Karpas-422 (cell line): Measurements from ENCODE around the gene CORO2B. TPM values are rescaled to one million over a fixed set of nuclear protein-coding genes. Genes with fewer than 3 reads are reported as not detected.

Source experiments
- DNase-seq: peaks from one replicate; pipeline ENCODE4 v3.0.0-alpha.2; 2015
- H2AFZ ChIP-seq: fragments of 200-600 bp; sonication (generic); 2 replicates; pipeline ENCODE4 v1.6.1; 2014; ENCODE audit warnings: antibody characterized with exemption, low read length, mixed read lengths
- H3K27ac ChIP-seq: fragments of 200-600 bp; sonication (generic); 2 replicates; pipeline ENCODE4 v1.5.1; 2014; ENCODE audit warnings: mild to moderate bottlenecking, low read length, moderate library complexity
- H3K27me3 ChIP-seq: fragments of 200-600 bp; sonication (generic); 2 replicates; pipeline ENCODE4 v1.6.1; 2014; ENCODE audit warnings: low read length, mixed read lengths
- H3K36me3 ChIP-seq: fragments of 200-600 bp; sonication (generic); 2 replicates; pipeline ENCODE4 v1.6.1; 2014; ENCODE audit warnings: low read length, mixed read lengths; ENCODE audit not compliant: insufficient read depth
- H3K4me1 ChIP-seq: fragments of 200-600 bp; sonication (generic); 2 replicates; pipeline ENCODE4 v1.6.1; 2014; ENCODE audit warnings: mild to moderate bottlenecking, low read length, mixed read lengths
- H3K4me2 ChIP-seq: fragments of 200-600 bp; sonication (generic); 2 replicates; pipeline ENCODE4 v1.6.1; 2014; ENCODE audit warnings: low read length, low read depth, mild to moderate bottlenecking; ENCODE audit not compliant: poor library complexity, severe bottlenecking
- H3K4me3 ChIP-seq: fragments of 200-600 bp; sonication (generic); 2 replicates; pipeline ENCODE4 v1.5.1; 2014; ENCODE audit warnings: mild to moderate bottlenecking, antibody characterized with exemption, low read length, mixed read lengths
- H3K79me2 ChIP-seq: fragments of 200-600 bp; sonication (generic); 2 replicates; pipeline ENCODE4 v1.6.1; 2014; ENCODE audit warnings: mild to moderate bottlenecking, low read length, mixed read lengths
- H3K9ac ChIP-seq: fragments of 200-600 bp; sonication (generic); 2 replicates; pipeline ENCODE4 v1.6.0; 2014; ENCODE audit warnings: low read length
- H3K9me2 ChIP-seq: fragments of 200-600 bp; sonication (generic), shearing (Covaris generic); replicated peaks from 2 replicates; pipeline ENCODE4 v1.6.0; 2014; ENCODE audit warnings: mild to moderate bottlenecking, low read length, moderate library complexity; ENCODE audit not compliant: insufficient read depth
- H3K9me3 ChIP-seq: fragments of 300-700, 200-600 bp; sonication (generic); 2 replicates; pipeline ENCODE4 v1.6.1; 2014; ENCODE audit warnings: low read length, mixed read lengths
- H4K20me1 ChIP-seq: fragments of 200-600 bp; sonication (generic); 2 replicates; pipeline ENCODE4 v1.6.1; 2014; ENCODE audit warnings: mild to moderate bottlenecking, antibody characterized with exemption, low read length, low read depth; ENCODE audit not compliant: insufficient read depth
- total RNA-seq: library from RNA; depleted of rRNA; stranded (reverse); fragments of >200 nt; shearing (Covaris generic); gene quantifications from 2 replicates; pipeline ENCODE4 v1.2.3, GENCODE V29; 2014; ENCODE audit warnings: low replicate concordance

CORO2B gene
- total RNA-seq, 1 experiment from 2014 or later: 0.26 TPM

DNA sequence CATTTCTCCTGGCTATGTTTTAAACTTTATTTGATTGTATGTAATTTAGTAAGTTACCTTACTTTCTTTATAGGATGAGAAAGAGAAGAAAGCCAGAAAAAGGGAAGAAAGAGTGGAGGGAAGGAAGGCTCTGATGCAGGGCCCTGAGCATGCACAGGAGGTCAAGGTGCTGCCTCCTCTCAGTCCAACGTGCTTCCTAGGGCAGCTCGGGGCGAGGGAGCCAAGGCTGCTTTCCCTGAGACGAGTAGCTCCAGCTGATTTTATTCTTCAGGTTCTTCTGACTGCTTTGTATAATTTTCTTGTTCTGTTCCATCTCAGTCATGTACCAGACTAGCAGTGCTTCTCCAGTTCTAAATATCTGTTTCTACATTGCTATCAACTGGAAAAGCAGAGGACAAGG is 3.4 kb downstream of the CORO2B start:
- H3K27me3 ChIP-seq: no peaks in the 10 kb centered on the region

DNA sequence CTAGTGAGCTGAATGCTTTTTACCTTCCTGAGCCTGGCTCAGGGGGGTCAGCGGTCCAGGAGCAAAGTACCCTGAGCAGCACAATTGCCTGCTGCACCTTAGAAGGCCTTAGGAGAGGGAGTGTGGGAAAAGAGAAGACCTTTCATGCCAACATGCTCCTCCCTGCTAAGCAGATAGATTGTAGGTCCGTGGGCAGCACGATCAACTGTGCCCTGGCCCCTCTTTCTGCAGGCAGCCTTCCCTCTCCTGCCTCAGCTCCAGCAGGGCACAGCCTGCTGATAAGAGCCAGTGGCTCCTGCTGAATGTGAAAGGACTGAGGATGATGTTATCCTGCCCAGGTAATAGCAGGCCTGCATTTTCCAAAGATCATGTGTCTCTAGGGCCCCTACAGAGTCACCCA is 4.1 kb downstream of the CORO2B start:
- Histone ChIP-seq H3K36me3 (no peaks in the 10 kb centered on the region), H3K27me3 (no peaks in the 10 kb centered on the region), H2AFZ (no peak overlapping the region), H3K9me2 (no peaks in the 10 kb centered on the region), H4K20me1 (no peaks in the 10 kb centered on the region; the same call in 1 of the 2 replicates), H3K4me3 (no peak overlapping the region), H3K4me1 (peaks cover 88% of the 10 kb centered on the region), H3K27ac (no peak overlapping the region), H3K9me3 (no peaks in the 10 kb centered on the region), H3K79me2 (no peaks in the 10 kb centered on the region), H3K4me2 (peak overlapping the region; percentile 38), H3K9ac (peak overlapping the region; percentile 38; the same call in 1 of the 2 replicates)
- DNase-seq: no peak

More for the DNA sequence above, 3.4 kb downstream of the CORO2B start:
- H3K4me2 ChIP-seq: peak overlapping the region; percentile 38
- no peaks in the 10 kb centered on the region for H3K36me3 ChIP-seq
- H2AFZ ChIP-seq: no peak overlapping the region
- H3K4me1 ChIP-seq: peaks cover 84% of the 10 kb centered on the region
- H3K79me2 ChIP-seq: no peaks in the 10 kb centered on the region
- no peaks in the 10 kb centered on the region for H3K9me2 ChIP-seq
- DNase-seq: no peak
- H3K27ac ChIP-seq: peak overlapping the region; percentile 52
- H3K9ac ChIP-seq: peak overlapping the region; percentile 38; the same call in 1 of the 2 replicates
- no peaks in the 10 kb centered on the region for H3K9me3 ChIP-seq
- no peak overlapping the region for H3K4me3 ChIP-seq
- no peaks in the 10 kb centered on the region; the same call in 1 of the 2 replicates for H4K20me1 ChIP-seq

DNA sequence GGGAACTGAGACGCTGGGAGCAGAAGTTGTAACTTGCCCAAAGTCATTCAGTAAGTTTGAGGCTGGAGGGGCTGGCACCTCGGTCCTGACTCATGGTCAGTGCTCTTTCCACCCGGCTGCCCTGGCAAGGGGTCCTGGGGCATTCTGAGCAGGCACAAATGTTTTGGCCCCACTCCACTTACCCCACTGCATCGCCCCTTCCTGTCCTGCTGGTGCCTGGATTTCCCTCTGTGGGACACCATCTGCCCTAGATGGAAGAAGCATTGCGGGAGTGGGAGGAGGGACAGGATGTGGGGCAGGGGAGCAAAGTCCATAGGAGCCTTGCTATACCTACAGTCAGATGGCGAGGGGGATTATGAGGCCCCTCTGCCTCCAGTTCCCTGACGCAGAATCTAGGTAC is 4.5 kb downstream of the CORO2B start:
- Histone ChIP-seq H3K9me2 (no peaks in the 10 kb centered on the region), H3K27me3 (no peaks in the 10 kb centered on the region), H3K4me1 (peaks cover 88% of the 10 kb centered on the region), H3K79me2 (no peaks in the 10 kb centered on the region), H2AFZ (no peak overlapping the region), H3K27ac (no peak overlapping the region), H4K20me1 (no peaks in the 10 kb centered on the region; the same call in 1 of the 2 replicates), H3K9ac (no peak overlapping the region), H3K4me3 (no peak overlapping the region), H3K4me2 (no peak overlapping the region), H3K36me3 (no peaks in the 10 kb centered on the region), H3K9me3 (no peaks in the 10 kb centered on the region)
- no peak for DNase-seq

DNA sequence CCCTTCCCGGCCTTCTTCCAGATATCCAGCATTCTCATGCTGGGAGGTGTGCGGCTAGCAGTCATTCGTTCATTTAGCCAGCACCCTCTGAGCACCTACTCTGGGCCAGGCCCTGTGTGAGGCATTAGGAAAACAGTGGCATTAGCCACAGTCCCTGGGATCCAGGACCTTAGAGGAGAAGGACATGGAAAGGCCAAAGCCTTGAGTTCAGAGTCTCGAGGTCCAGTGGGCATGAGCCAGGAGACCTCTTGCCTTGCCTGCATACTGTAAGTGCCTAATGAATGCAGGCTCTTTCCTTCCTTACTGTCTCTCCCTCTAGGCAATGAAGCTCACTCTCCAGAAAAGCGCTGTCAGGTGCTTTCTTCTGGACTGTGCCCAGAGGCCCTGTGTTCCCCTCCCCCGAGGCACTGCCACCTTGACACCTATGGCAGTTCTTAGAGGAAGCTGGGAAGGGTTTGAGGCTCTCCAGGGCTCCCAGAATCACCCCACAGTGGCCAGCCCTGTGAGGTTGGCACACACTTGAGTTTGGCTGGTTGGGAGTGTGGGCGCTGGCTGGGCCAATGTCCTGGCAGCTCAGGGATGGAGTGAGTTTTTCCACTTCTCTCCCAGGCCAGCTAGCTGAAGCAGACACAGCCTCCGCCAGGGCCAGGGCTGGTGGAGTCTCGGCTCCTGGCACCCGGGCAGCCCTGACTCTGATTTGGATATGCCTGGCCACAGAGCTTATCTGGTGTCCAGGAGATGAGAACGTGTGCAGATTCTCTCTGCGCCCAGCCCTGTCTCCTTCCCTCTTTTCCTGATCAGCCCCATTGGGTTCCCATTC is 5.4 kb downstream of the CORO2B start:
- Histone ChIP-seq H3K79me2 (no peaks in the 10 kb centered on the region), H2AFZ (no peak overlapping the region), H3K4me1 (peaks cover 87% of the 10 kb centered on the region), H3K4me2 (peak overlapping the region; percentile 42), H3K27me3 (no peaks in the 10 kb centered on the region), H3K27ac (no peak overlapping the region), H3K9me2 (no peaks in the 10 kb centered on the region), H3K9ac (peak overlapping the region; percentile 32; the same call in 1 of the 2 replicates), H4K20me1 (no peaks in the 10 kb centered on the region; the same call in 1 of the 2 replicates), H3K9me3 (no peaks in the 10 kb centered on the region), H3K36me3 (no peaks in the 10 kb centered on the region), H3K4me3 (peak overlapping the region; percentile 27; the same call in 1 of the 2 replicates)
- no peak for DNase-seq

DNA sequence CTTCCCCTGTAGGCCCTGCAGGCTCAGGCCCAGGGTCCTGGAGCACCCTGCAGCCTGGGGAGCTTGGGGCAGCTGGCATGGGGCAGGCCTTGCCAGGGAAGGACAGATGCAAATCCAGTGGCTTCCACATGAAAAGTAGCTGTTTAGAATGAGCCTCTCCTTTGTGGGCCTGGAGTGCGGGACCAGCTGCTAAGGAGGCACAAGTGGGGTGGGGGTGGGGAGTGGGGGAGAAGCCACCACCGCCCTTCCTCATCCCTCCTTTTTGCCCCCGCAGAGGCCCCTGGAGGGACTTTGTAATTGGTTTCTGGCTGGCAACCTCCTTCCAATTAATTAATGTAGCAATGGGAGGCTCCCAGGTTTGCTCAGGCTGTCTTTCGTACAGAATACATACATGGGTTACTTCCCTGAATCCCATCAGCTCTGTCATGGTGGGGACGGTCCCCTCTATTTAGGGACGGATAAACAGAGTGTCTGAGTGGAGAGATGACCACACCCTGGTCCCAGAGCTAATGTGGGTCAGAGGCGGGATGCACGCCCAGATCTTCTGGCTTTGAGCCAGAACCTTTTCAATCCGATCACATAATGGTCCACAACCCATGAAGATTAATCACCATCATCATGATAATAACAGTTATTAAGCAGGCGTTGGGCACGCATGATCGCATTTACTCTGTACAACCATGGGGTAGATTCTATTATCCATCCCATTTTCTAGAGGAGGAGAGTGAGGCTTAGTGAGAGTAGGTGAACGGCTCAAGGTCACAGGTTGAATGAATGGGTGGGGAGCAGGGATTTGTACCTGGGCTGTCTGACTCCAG is 6.2 kb downstream of the CORO2B start:
- Histone ChIP-seq H3K27me3 (no peaks in the 10 kb centered on the region), H4K20me1 (no peaks in the 10 kb centered on the region; the same call in 1 of the 2 replicates), H3K9me3 (no peaks in the 10 kb centered on the region), H3K27ac (no peak overlapping the region), H2AFZ (no peak overlapping the region), H3K4me2 (peak overlapping the region; percentile 42), H3K4me1 (peaks cover 79% of the 10 kb centered on the region), H3K4me3 (peak overlapping the region; percentile 27; the same call in 1 of the 2 replicates), H3K9ac (peak overlapping the region; percentile 32; the same call in 1 of the 2 replicates), H3K79me2 (no peaks in the 10 kb centered on the region), H3K36me3 (no peaks in the 10 kb centered on the region), H3K9me2 (no peaks in the 10 kb centered on the region)
- DNase-seq: no peak

DNA sequence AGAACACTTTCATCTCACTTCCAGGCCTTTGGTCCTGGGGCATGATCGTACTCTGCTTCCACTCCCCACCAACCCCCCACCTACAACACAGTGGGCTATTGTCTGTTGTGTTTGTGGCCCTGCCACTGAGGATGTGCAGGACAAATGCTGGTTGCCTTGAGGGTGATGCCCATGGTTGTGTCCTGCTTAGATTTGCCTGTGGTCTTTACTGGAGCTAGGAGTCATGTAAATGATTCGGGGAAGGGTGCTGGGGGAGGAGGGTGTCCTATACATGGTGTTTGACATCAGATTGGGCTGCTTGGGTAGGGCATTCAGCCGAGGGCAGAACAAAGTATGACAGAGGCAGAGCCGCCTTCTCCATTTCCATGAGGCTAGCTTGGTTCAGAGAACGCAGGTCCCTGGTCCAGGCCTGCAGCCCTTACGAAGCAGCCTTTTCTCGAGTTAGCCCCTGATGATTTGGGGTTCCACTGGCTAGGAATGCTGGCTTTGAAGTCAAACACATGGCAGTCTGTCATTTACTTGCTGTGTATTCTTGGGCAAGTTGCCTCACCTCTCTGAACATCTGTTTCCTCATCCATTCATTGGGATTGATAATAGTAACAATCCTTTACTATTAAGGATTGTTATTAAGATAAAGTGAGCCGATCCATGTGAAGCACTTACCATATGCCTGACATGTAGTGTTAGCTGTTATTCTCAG is 6.9 kb downstream of the CORO2B start:
- no peaks in the 10 kb centered on the region for H3K9me3 ChIP-seq
- no peak overlapping the region for H3K27ac ChIP-seq
- DNase-seq: no peak
- H3K27me3 ChIP-seq: no peaks in the 10 kb centered on the region
- no peak overlapping the region for H3K9ac ChIP-seq
- H4K20me1 ChIP-seq: no peaks in the 10 kb centered on the region; the same call in 1 of the 2 replicates
- H3K9me2 ChIP-seq: no peaks in the 10 kb centered on the region
- H3K36me3 ChIP-seq: no peaks in the 10 kb centered on the region
- no peak overlapping the region for H2AFZ ChIP-seq
- no peak overlapping the region for H3K4me2 ChIP-seq
- H3K4me1 ChIP-seq: peaks cover 71% of the 10 kb centered on the region
- no peaks in the 10 kb centered on the region for H3K79me2 ChIP-seq
- no peak overlapping the region for H3K4me3 ChIP-seq

DNA sequence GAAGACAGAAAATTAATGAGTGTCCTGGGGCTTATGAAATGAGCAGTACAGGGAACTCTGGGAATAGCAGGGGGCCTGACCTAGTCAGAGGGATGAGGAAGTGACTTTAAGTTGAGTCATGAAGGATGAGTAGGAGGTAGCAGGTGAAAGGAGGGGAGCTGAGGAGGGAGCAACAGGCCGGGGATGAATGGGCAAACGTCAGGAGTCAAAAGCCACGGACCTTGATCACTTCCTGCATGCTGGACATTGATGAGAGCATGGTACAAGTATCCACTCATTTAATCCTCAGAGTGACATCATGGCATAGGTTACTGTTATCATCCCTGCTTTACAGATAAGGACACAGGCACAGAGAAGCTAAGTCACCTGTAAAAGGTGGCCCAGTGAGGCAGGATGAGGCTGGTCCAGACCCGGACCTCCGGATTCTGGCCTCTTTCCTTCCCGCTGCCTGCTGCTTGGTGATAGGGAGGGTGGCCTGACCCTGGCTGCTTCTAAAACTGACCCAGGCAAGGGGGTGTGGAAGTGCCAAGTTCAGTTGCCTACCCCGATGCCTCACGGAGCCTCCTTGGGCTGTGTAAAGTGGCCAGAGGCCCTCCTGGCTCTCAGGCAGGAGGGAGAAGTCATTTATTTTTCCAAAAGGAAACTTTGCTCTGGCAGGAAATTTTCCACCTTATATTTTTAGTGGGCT is 7.6 kb downstream of the CORO2B start:
- Histone ChIP-seq H3K4me1 (peaks cover 64% of the 10 kb centered on the region), H3K36me3 (no peaks in the 10 kb centered on the region), H3K9me2 (no peaks in the 10 kb centered on the region), H3K9ac (no peak overlapping the region), H3K4me2 (no peak overlapping the region), H3K27me3 (no peaks in the 10 kb centered on the region), H3K79me2 (no peaks in the 10 kb centered on the region), H3K27ac (no peak overlapping the region), H4K20me1 (no peaks in the 10 kb centered on the region; the same call in 1 of the 2 replicates), H3K9me3 (no peaks in the 10 kb centered on the region), H3K4me3 (no peak overlapping the region), H2AFZ (no peak overlapping the region)
- DNase-seq: no peak
